ENCODE results near the gene GPR107. TPM values are rescaled to one million over a fixed set of nuclear protein-coding genes. Genes with fewer than 3 reads are reported as not detected.

GPR107 gene
- total RNA-seq, 1 donor from 2014 or later = 58.7 TPM

Other genes with a start within 250 kb of the GPR107 start
- 65.3 and 67.4 TPM in 2 replicates for gene TOR1A, start 229.8 kb upstream of the GPR107 start, total RNA-seq
- 37.8 and 38.0 TPM in 2 replicates for gene C9orf78, start 218.6 kb upstream of the GPR107 start, total RNA-seq
- 24.1 and 24.9 TPM in 2 replicates for gene USP20, start 218.4 kb upstream of the GPR107 start, total RNA-seq
- 60.9 and 63.5 TPM in 2 replicates for gene FNBP1, start 10.7 kb upstream of the GPR107 start, total RNA-seq
- 119 and 126 TPM in 2 replicates for gene NCS1, start 118.5 kb downstream of the GPR107 start, total RNA-seq
- 1.6 and 3.2 TPM in 2 replicates for gene HMCN2, start 211.9 kb downstream of the GPR107 start, total RNA-seq

Data from astrocyte (in vitro differentiated cells and primary cell).